Right cardiac atrium (tissue), 5 donors: ENCODE data around the gene LRRN2. TPM values are rescaled to one million over a fixed set of nuclear protein-coding genes. Genes with fewer than 3 reads are reported as not detected.
"Not testable (repeated sequence)": the region's sequence is repeated elsewhere in the genome, so short reads cannot be mapped to it uniquely, and the experiment has no call there.

Experiments
- ATAC-seq, 2 donors: fragments of 200-7000 bp; cut with Tn5 transposase; one replicate each; pipeline versions ENCODE4 v1.8.0 to v1.9.1; 2020; ENCODE audit warnings: moderate library complexity in 2 of 2, mild to moderate bottlenecking in 1 of 2
- DNase-seq, 3 donors: peaks; one replicate each; pipeline ENCODE4 v3.0.0-alpha.2; 2020
- H3K27ac ChIP-seq: one replicate; pipeline ENCODE4 v1.5.1; 2013; ENCODE audit warnings: mild to moderate bottlenecking, low read length, control low read depth, moderate library complexity
- H3K27me3 ChIP-seq: one replicate; pipeline ENCODE4 v1.6.1; 2013; ENCODE audit not compliant: control insufficient read depth, insufficient read depth
- H3K4me1 ChIP-seq: one replicate; pipeline ENCODE4 v1.6.1; 2013; ENCODE audit warnings: low read length; ENCODE audit not compliant: control insufficient read depth, insufficient read depth
- H3K4me3 ChIP-seq: one replicate; pipeline ENCODE4 v1.5.1; 2013; ENCODE audit warnings: low read length, control low read depth
- H3K9me3 ChIP-seq: one replicate; pipeline ENCODE4 v1.6.1; 2013; ENCODE audit warnings: low read length; ENCODE audit not compliant: control insufficient read depth
- WGBS: extraction: QIAGEN DNeasy Blood & Tissue Kit; methylation state at CpG from one replicate; pipeline ENCODE4 v1.1.7; 2013; 5-methylcytosine and 5-hydroxymethylcytosine counted together
- intact Hi-C, 4 donors: fragments of 100-400 bp; cut with DNase I; formaldehyde crosslinking; loops; one replicate each; pipeline versions ENCODE4 v1.11.0 to v1.14.0; 2022 to 2023
- polyA plus RNA-seq: library from polyadenylated mRNA; stranded (reverse); fragments of 200-250 nt; gene quantifications from one replicate; pipeline ENCODE4 v1.2.3, GENCODE V29; 2013
- total RNA-seq, 4 donors: library from RNA; stranded (reverse); fragmentation: NEBNext Ultra II Directional; extraction: Animal tissue kit (Norgen Biotek cat#: 25700); gene quantifications; one replicate each; pipeline ENCODE4 v1.2.1, GENCODE V29; 2021
- donor health status: healthy with polysubstance abuse.
- donor health status: DM: no; HTN: yes; CAD: no.
- donor health status: DM: no; HTN: no; CAD: no.
- donor health status: DM: no; HTN: yes; CAD: no; lungs with severe emphysema.
- donor health status: DM: yes; HTN: yes; CAD: no.

Gene LRRN2
- total and polyA plus RNA-seq, 5 donors, result 4.8 to 31.6 (median 21.4) TPM

- H3K27me3 ChIP-seq, H3K9me3 ChIP-seq, H3K4me3 ChIP-seq, DNase-seq, H3K4me1 ChIP-seq, H3K27ac ChIP-seq, intact Hi-C loops, ATAC-seq: not testable (repeated sequence)
- 88% methylated on average over 6 of the region's 6 CpGs for WGBS
Measured at GRCh38 chr1:204727438-204727837, 41.9 kb upstream of the LRRN2 start.

- 38% methylated on average over 1 of the region's 1 CpG for WGBS
- intact Hi-C loops, result no loop called here
- Histone ChIP-seq H3K4me3 (no peak overlapping the region), H3K9me3 (peaks cover 2% of the 10 kb centered on the region), H3K27ac (no peak overlapping the region), H3K27me3 (no peaks in the 10 kb centered on the region), H3K4me1 (peaks cover 2% of the 10 kb centered on the region)
- DNase-seq (no peak), ATAC-seq (no peak)
Measured at GRCh38 chr1:204726478-204726877, 40.9 kb upstream of the LRRN2 start.

- Histone ChIP-seq H3K27me3 (no peaks in the 10 kb centered on the region), H3K4me3 (no peak overlapping the region), H3K27ac (no peak overlapping the region), H3K4me1 (peaks cover 2% of the 10 kb centered on the region), H3K9me3 (peaks cover 2% of the 10 kb centered on the region)
- intact Hi-C loops, result no loop called here
- no peak for DNase-seq
- WGBS, result 59% methylated on average over 9 of the region's 9 CpGs
- ATAC-seq, result peak in 1 of 2 donors; percentile 32
Measured at GRCh38 chr1:204725821-204726448, 40.4 kb upstream of the LRRN2 start.

- Histone ChIP-seq H3K9me3 (peaks cover 2% of the 10 kb centered on the region), H3K4me3 (no peak overlapping the region), H3K27me3 (no peaks in the 10 kb centered on the region), H3K27ac (no peak overlapping the region), H3K4me1 (peaks cover 2% of the 10 kb centered on the region)
- DNase-seq (peak in 2 of 3 donors; percentile 67 to 75), ATAC-seq (peak; percentile 28 to 63)
- 65% methylated on average over 8 of the region's 8 CpGs for WGBS
- intact Hi-C loops, result no loop called here
Measured at GRCh38 chr1:204723131-204723787, 37.7 kb upstream of the LRRN2 start.

- intact Hi-C loops, result no loop called here
- DNase-seq, result no peak
- no peak overlapping the region for H3K27ac ChIP-seq
- no peak overlapping the region for H3K4me3 ChIP-seq
- no peak for ATAC-seq
- 60% methylated on average over 10 of the region's 10 CpGs for WGBS
- H3K9me3 ChIP-seq, result peaks cover 2% of the 10 kb centered on the region
- peaks cover 2% of the 10 kb centered on the region for H3K4me1 ChIP-seq
- no peaks in the 10 kb centered on the region for H3K27me3 ChIP-seq
Measured at GRCh38 chr1:204721373-204722055, 36.0 kb upstream of the LRRN2 start.

- Histone ChIP-seq H3K4me3 (no peak overlapping the region), H3K4me1 (no peaks in the 10 kb centered on the region), H3K27me3 (no peaks in the 10 kb centered on the region), H3K9me3 (no peaks in the 10 kb centered on the region), H3K27ac (no peak overlapping the region)
- intact Hi-C loops, result no loop called here
- no peak for DNase-seq
- no peak for ATAC-seq
Measured at GRCh38 chr1:204716660-204717059, 31.1 kb upstream of the LRRN2 start.

- WGBS, result 57% methylated on average over 12 of the region's 12 CpGs
- Histone ChIP-seq H3K4me1 (no peaks in the 10 kb centered on the region), H3K9me3 (no peaks in the 10 kb centered on the region), H3K27ac (no peak overlapping the region), H3K27me3 (no peaks in the 10 kb centered on the region), H3K4me3 (no peak overlapping the region)
- intact Hi-C loops, result no loop called here
- peak in 1 of 3 donors; percentile 56 for DNase-seq
- no peak for ATAC-seq
Measured at GRCh38 chr1:204714861-204715511, 29.4 kb upstream of the LRRN2 start.

- Histone ChIP-seq H3K4me3 (no peak overlapping the region), H3K9me3 (no peaks in the 10 kb centered on the region), H3K4me1 (no peaks in the 10 kb centered on the region), H3K27me3 (no peaks in the 10 kb centered on the region), H3K27ac (no peak overlapping the region)
- intact Hi-C loops, result no loop called here
- ATAC-seq (no peak), DNase-seq (no peak)
- WGBS, result 56% methylated on average over 6 of the region's 6 CpGs
Measured at GRCh38 chr1:204714194-204714860, 28.8 kb upstream of the LRRN2 start.

GRCh38 chr1:204713541-204713940 lies 28.0 kb upstream of the LRRN2 start:
- H3K27ac ChIP-seq, result no peak overlapping the region
- DNase-seq, result no peak
- no peaks in the 10 kb centered on the region for H3K9me3 ChIP-seq
- H3K4me1 ChIP-seq, result no peaks in the 10 kb centered on the region
- intact Hi-C loops, result no loop called here
- H3K27me3 ChIP-seq, result no peaks in the 10 kb centered on the region
- no peak for ATAC-seq
- H3K4me3 ChIP-seq, result no peak overlapping the region
- 39% methylated on average over 5 of the region's 5 CpGs for WGBS

- Histone ChIP-seq H3K27ac (no peak overlapping the region), H3K27me3 (no peaks in the 10 kb centered on the region), H3K9me3 (no peaks in the 10 kb centered on the region), H3K4me1 (no peaks in the 10 kb centered on the region), H3K4me3 (no peak overlapping the region)
- 65% methylated on average over 4 of the region's 4 CpGs for WGBS
- intact Hi-C loops, result no loop called here
- no peak for DNase-seq
- no peak for ATAC-seq
Measured at GRCh38 chr1:204712708-204713430, 27.3 kb upstream of the LRRN2 start.
